Uterus (tissue), 2 donors: Measurements from ENCODE around the gene REEP3.

Experiments used
- POLR2A ChIP-seq, 2 donors: fragments of 450-650 bp; IDR thresholded peaks; one replicate each; pipeline ENCODE4 v1.6.1; 2016; ENCODE audit warnings: antibody characterized with exemption in 2 of 2, mild to moderate bottlenecking in 1 of 2, moderate library complexity in 1 of 2
- TF ChIP-seq, protein P1 (sequence below), 4 experiments: fragments of 200-600 bp in 2 of 4; fragments of 450-650 bp in 2 of 4; sonication (generic) in 2 of 4; IDR thresholded peaks; one replicate each; pipeline ENCODE4 v1.5.1; 2016 to 2019; ENCODE audit warnings: antibody characterized with exemption in 4 of 4, mild to moderate bottlenecking in 2 of 4, moderate library complexity in 1 of 4

DNA sequence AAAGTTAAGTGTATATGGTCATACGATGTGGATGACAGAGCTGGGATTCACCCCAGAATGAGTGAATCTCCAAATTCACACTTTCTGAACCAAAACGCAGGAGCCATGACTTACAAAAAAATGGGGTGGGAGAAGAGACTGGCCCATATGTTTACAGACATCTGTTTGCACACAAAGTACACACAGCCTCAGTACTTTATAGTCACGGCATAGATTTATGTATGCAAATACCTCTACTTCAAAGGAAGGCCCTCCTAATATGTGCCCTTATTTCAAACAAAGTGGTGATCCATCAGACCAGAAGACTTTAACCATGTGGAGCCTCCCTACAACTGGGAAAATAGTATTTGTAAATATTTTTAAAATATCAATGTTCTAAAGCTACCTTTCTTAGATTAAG, 33.2 kb upstream of the REEP3 start:
- TF ChIP-seq, protein P1, sequence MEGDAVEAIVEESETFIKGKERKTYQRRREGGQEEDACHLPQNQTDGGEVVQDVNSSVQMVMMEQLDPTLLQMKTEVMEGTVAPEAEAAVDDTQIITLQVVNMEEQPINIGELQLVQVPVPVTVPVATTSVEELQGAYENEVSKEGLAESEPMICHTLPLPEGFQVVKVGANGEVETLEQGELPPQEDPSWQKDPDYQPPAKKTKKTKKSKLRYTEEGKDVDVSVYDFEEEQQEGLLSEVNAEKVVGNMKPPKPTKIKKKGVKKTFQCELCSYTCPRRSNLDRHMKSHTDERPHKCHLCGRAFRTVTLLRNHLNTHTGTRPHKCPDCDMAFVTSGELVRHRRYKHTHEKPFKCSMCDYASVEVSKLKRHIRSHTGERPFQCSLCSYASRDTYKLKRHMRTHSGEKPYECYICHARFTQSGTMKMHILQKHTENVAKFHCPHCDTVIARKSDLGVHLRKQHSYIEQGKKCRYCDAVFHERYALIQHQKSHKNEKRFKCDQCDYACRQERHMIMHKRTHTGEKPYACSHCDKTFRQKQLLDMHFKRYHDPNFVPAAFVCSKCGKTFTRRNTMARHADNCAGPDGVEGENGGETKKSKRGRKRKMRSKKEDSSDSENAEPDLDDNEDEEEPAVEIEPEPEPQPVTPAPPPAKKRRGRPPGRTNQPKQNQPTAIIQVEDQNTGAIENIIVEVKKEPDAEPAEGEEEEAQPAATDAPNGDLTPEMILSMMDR (IDR thresholded peaks at IDR 0.05): no peak
- no peak for TF ChIP-seq POLR2A (IDR thresholded peaks at IDR 0.05)
